Gastroesophageal sphincter (tissue), 3 donors: Measurements from ENCODE around the gene TMEM61.

Experiments used
- EP300 ChIP-seq: sonication (generic); formaldehyde crosslinking; IDR thresholded peaks from one replicate; pipeline ENCODE4 v1.6.1; 2017; ENCODE audit warnings: antibody characterized with exemption, mild to moderate bottlenecking
- POLR2A ChIP-seq, 2 donors: fragments of 450-650 bp; IDR thresholded peaks; one replicate each; pipeline ENCODE4 v1.6.1; 2017; ENCODE audit warnings: antibody characterized with exemption in 2 of 2, mild to moderate bottlenecking in 2 of 2, moderate library complexity in 1 of 2
- POLR2AphosphoS5 ChIP-seq: sonication (generic); formaldehyde crosslinking; IDR thresholded peaks from one replicate; pipeline ENCODE4 v1.6.1; 2017; ENCODE audit warnings: antibody characterized with exemption
- TF ChIP-seq, protein P1 (sequence below), 4 experiments: fragments of 200-600 bp in 2 of 4; fragments of 450-650 bp in 2 of 4; sonication (generic) in 1 of 4; IDR thresholded peaks; one replicate each; pipeline ENCODE4 v1.5.1; 2017 to 2019; ENCODE audit warnings: antibody characterized with exemption in 4 of 4, mild to moderate bottlenecking in 2 of 4, moderate library complexity in 2 of 4

DNA sequence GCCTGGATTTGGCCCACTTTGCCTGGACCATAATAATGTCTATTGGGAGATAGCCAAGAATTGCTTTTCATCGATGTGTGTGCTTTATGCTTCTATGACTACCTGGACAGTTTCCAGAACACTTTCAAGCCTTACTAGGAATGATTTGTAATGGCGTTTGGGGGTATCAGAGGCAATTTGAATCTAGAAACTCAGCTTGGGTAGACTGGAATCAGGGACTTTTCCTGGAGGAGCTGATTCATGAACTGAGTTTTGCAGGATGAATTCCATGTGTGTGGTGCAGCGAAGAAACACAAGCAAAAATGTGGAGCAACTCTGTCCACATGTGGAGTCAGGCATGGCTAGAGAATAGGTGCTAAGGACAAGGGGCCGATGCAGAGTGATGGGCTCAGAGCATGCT is 11.9 kb upstream of the TMEM61 start:
- TF ChIP-seq POLR2AphosphoS5 (no peak), POLR2A (IDR thresholded peaks at IDR 0.05) (no peak), EP300 (no peak)
- TF ChIP-seq, protein P1, sequence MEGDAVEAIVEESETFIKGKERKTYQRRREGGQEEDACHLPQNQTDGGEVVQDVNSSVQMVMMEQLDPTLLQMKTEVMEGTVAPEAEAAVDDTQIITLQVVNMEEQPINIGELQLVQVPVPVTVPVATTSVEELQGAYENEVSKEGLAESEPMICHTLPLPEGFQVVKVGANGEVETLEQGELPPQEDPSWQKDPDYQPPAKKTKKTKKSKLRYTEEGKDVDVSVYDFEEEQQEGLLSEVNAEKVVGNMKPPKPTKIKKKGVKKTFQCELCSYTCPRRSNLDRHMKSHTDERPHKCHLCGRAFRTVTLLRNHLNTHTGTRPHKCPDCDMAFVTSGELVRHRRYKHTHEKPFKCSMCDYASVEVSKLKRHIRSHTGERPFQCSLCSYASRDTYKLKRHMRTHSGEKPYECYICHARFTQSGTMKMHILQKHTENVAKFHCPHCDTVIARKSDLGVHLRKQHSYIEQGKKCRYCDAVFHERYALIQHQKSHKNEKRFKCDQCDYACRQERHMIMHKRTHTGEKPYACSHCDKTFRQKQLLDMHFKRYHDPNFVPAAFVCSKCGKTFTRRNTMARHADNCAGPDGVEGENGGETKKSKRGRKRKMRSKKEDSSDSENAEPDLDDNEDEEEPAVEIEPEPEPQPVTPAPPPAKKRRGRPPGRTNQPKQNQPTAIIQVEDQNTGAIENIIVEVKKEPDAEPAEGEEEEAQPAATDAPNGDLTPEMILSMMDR (IDR thresholded peaks at IDR 0.05): no peak
